ENCODE data around the gene TRAPPC3L.

- TF ChIP-seq CTCF (IDR thresholded peaks at IDR 0.05) (peak; percentile 53), EZH2phosphoT487 (IDR thresholded peaks at IDR 0.05) (no peak), EZH2 (IDR thresholded peaks at IDR 0.05) (no peak)
These were observed 33.9 kb downstream of the TRAPPC3L start, which contains the start of gene CALHM5 for GRCh38 chr6:116511424-116512110.

Data from neural progenitor cell (in vitro differentiated cells).